ENCODE measurements around the gene OR52N2.
A peak's percentile ranks its signal among the peaks of the same experiment; 100 is the strongest.

Gene OR52N2

DNA sequence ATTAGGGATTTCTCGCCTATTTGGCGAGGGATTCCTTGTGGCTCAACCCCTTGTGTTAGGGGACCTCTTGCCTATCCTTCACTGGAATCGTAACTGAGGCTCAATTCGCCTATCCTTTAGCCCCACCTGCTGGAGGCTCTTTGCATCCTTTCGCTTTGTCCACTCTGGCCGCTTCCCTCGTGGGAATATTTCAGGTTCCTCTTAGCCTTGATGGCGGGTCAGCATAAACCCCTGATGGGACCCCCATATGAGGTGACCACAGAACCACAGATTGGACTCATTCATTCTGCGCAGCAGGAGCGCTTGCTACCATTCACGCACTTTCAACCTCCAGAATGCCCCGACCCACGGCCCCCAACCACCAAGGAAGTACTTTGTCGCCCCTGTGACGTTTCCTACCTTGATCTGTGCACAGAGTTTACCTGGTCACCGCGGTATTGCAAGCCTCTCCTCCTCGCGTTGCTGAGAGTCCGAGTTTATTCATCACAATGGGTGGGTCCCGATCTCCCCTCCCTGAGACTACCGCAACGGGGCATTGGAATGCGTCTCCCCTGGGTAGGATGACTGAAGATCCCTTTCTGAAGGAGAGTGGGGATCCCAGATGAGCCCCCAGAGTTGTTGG is at the start of gene OR52N2:
TSS of gene OR52N2 (plus strand) at position 425 of the 622 bp plus-strand sequence. CDS start 11,412 bp downstream, outside the sequence.
- DNase-seq, result peak in 1 of 2 experiments; percentile 13

DNA sequence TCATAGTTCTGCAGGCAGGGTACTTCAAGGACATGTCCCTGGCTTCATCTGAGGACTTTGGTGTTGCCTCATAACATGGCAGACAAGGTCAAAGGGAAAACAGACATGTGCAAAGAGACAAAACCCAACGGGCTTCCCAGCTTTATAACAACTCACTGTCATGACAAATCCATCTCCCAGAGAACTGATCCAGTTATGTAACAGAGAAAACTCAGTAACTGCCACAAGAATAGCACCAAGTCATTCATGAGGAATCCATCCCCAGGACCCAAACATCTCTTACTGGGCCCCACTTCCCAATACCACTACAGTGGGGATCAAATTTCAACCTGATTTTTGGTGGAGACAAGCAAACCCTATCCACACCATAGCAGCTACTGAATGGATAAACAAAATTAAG is 41.7 kb upstream of the OR52N2 start:
- DNase-seq, result no peak

DNA sequence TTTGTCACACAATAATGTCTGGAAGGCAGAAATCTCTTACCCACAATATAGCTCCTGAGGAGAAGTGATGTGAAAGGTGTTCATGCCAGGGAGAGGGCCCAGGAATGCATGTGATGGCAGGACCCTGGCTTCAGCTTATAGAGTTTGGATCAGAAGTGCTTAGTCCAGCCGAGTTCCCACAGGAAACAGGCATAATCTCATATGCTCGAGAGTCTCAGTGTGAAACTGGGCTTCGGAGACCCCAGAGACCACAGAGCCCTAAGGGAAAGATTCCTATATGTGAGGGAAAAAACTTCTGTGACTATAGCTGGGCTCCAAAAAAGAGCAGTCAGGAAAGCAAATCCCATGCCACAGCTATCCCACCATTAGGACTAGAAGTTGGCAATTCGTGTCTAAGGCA is 25.5 kb upstream of the OR52N2 start, which contains the start of gene OR52N5:
TSS of gene OR52N5 (minus strand) at position 101 of the 400 bp plus-strand sequence. CDS start 4,721 bp downstream, outside the sequence.
- no peak for DNase-seq

DNA sequence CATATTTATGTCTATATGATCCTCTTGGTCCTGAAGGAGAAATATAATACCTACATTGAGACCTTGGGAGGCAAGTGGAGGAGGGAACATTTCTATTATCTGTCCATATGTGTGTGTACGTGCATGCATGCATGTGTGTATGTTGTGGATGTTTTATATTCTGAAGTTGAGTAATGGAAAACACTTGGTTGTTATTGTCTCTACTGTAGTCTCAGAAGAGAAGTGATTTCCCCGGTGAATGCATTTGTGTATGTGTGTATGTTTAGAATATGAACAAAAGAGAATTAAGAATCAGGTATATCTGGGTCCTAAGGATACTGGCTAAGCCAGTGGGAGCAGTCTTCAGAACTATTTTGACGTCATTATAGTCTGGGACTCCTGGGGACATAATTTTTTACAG is 17.6 kb upstream of the OR52N2 start, which contains the start of gene OR52N1:
TSS of gene OR52N1 (minus strand) at position 101 of the 400 bp plus-strand sequence. CDS start 2,449 bp downstream, outside the sequence.
- DNase-seq, result no peak

DNA sequence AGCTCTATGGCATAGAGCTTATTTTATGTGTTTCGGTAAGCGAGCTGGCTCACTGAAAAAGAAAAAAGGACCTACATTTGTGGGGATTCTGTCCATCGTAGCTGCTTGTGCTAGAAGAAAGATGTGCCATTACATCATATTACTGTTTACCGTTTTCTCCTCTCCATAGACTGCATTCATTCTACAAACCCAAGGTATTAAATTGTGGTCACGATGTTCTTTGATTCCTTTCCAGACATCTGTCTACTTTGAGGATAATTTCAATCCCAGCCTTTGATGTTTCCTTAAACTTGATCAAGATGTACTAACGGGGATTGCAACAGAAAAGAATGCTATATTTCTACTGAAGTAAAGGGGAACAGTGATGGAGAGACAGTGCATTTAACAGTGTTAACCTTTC is 12.2 kb upstream of the OR52N2 start:
- DNase-seq, result no peak

DNA sequence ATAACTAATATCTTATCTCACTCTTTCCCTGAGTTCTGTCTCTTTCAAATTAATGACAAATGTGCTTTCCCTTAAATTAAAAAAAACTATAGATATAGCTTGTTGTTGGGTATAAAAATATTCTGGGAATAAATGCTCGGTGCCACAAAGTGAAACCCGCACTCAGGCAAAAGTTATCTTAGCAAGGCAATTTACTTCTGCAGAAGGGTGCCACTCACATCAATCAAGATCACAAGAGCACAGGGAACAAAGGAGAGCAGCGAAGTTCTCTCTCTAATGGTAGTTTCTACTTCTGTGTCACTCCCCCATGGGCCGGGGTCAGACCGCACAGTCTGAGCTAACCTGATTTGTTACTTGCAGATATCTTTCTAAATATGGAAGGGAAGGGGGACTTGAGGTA is 4.7 kb upstream of the OR52N2 start:
- DNase-seq, result no peak

DNA sequence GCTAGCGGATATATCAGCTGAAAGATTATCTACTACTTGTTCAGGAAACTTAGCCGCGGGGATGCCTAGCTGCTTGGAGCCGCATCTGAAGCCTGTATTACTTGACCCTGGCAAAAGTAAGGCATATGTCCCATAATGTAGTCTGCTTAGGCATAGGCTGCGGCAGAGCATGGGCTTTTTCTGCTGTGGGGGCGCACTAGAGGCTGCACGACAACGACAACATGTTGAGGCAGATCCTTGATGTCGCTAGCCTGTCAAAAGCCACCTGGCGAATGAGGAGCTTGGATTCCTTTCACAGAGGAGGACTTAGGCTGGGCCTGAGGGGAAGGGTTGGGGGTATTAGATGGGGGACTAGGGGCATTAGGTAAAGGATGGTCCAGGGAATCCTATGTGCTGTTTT is 1.1 kb upstream of the OR52N2 start:
- DNase-seq, result no peak

DNA sequence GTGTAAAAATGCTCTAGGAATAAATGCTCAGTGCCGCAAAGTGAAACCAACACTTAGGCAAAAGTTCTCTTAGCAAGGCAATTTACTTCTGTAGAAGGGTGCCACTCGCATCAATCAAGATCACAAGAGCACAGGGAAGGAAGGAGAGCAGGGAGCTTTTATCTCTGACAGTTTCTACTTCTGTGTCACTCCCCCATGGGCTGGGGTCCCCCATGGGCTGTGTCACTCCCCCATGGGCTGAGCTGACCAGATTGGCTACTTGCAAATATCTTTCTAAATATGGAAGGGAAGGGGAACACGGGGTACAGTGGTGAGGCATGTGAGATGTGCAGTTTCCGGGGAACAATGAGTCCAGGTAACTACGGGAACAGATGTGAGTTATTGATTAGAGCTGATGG is 397 bp downstream of the OR52N2 start:
- DNase-seq, result no peak

DNA sequence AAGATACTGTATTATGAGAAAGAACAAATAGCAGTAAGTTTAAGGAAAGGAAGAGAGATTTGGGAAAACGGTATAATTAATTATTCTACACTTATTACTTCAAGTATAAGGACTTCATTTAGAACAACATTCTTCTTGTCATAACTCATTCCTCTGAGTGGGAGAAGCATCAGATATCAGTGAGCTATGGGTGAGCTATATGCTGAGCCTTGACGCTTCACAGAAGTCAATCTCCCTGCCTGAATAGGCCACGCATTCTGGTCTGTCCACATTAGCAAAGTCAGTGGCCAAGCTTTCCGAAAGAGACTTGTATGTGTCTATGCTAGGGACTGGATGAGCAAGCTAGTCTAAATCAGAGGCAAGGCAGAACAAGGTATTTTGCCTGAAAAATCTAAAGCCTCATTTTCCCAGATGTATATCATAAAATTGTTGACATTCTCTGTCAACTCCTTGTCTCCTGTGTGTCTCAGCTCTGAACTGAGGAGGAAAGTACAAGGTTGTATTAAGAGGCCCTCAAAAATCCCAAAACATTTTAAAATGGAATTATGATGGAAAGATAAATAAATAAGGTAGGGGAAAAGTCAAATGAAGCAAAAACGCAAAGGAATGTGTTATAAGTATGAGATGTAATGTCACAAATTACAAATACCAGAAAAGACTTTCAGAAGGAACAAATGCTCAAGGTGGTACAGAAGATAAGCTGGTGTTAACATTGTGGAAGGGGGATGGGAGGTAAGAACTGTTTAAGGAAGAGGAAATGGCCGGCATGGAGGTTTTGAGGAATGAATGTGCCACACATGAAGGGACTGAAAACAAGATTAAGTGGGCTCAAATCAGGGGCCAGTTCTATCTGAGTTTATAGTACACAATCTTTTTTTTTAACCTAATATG is 1.4 kb downstream of the OR52N2 start:
- no peak for DNase-seq

DNA sequence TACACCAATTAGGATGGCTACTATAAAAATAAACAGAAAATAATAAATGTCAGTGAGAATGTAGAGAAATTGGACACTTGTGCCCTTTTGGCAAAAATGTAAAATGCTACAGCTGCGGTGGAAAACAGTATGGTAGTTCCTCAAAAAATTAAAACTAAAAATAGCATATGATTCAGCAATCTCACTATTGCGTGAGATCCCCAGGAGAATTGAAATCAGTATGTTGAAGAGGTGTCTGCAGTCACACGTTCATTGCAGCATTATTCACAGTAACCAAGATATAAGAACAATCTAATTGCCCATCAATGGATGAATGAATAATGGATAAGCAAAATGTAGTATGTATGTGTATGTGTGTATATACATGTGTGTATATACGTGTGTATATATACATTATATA is 6.8 kb downstream of the OR52N2 start:
- no peak for DNase-seq

DNA sequence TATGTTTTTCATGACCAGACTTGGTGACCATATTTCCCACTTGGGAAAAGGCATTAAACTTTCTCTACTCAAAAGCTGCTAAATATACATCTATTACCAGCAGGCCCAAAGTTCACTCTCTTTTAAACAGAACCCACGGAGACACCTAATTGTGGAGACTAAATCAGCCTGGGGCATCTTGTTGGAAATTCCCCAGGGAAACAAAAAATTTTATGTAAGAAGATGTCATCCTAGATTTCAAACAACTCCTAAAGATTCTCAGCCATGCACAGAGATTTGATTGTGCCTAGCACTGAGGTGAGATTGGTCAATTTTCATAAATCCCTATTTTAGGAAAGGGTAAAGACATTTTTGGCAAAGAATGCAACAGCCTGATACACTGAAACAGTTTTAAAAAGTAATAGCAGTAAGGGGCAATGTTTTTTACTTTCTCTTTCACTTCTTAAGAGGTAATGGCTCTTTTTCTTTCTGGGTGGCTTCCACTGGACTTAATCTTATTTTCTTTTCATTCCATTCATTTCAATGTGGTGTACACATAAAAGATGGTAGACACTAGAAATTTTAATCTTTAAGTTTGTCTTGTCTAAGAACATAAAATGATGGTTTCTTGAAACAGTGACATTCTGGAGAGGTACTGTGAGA is 9.6 kb downstream of the OR52N2 start:
- DNase-seq, result no peak

DNA sequence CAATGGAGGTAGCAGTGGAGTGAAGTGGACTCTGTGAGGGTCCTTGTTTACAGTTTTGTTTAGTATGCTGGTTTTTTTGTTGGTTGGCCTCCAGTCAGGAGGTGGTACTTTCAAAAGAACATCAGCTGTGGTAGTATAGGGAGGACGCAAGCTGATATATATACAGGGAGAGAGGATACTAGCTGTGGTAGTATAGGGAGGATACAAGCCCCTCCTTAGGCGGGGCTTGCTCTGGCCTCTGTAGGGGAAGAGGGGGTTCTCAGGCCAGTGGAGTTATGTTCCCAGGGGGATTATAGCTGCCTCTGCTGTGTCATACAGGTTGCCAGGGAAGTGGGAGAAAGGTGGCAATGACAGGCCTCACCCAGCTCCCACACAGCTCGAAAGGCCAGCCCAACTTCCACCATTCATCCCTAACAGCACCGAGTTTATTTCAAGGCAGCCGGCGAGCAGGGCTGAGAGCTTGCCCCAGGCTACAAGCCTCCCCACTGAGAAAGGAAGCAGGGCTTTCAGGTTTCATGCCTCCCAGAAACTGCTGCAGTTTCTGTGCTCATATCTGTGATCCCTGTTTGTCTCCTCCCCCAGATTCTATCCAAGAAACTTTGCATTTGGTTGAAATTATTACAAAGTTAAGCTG is 22.6 kb downstream of the OR52N2 start:
- no peak for DNase-seq

DNA sequence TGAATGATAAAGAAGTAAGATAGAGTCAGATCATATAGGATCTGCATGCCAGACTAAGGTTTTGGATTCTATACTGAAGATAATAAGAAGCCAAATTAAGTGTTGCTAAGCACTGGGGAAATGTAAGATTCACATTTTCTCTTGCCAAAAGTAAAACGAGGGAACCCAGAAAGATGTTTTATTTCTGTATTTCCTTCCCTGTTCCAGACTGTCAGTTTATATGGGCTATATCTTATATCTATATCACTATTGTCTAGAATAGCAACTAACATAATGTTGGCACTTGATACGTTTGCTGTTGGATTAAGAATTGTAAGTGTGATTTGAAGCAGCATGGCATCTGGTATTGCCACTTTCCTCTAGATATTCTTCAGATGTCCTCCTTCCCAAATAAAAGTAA is 24.7 kb downstream of the OR52N2 start:
- no peak for DNase-seq

DNA sequence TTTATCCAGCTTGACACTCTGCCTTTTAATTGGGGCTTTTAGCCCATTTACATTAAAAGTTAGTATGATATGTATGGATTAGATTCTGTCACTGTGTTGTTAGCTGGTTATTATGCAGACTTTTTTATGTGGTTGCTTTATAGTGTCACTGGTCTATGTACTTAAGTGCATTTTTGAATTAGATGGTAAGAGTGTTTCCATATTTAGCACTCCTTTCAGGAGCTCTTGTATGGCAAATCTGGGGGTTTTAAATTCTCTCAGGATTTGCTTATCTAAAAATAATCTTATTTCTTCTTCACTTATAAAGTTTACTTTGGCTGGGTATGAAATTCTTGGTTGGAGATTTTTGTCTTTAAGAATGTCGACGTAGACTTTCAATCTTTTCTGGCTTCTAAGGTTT is 29.0 kb downstream of the OR52N2 start:
- no peak for DNase-seq

DNA sequence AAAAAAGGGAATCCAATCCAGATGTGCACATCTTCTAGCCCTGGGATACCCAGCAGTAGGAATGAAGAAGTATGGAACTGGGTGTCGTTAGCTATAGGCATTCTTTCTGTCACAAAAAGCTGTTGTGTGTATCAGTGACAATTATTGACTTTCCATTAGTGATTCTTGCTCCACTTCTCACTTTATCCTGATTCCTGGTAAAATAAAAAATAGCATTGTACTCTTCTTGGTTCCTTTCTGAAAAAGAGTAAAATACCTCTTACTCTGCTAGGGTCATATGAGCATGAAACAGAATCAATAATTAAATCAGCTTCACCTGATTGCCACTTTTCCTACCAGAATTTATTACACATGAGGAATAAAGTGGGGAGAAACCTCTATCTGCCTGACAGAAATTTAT is 33.1 kb downstream of the OR52N2 start, which contains the start of gene OR52E6:
TSS of gene OR52E6 (minus strand) at position 101 of the 400 bp plus-strand sequence. CDS start at position 101, 0 bp downstream.
- no peak for DNase-seq

DNA sequence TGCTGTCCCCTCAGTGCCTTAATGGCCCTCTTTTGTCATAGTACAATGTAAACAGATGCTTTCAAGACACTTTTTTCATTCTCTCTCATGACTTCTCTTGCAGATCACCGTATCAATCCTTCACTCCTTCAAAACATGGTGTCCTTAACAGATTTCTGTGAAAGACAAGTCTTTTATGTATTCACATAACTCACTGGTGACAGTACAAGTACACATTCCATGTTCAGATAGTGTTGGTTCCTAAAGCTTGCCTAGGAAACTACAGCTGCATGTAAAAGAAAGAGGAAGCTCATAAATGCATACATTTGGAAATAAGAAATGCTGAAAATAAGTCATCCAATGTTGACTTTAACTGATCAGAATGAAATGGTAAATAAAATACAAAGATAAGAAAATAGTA is 38.0 kb downstream of the OR52N2 start:
- no peak for DNase-seq

DNA sequence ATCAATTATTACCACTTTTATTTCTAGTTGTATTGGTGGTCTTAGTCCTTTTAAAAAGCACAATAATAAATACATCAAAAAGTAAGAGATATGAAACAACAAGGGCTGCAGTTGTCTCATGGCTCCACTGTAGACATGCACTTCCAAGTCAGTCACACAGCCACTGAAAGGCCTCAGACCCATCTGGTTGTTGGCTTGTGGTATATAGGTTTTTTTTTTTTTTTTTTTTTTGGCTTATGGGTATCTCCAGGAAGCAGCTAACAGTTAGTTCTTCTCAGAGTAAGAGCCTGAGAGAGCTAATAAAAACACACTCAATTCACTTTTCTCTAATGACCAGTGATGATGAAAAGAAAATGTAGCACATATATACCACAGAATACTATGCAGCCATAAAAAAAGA is 39.0 kb downstream of the OR52N2 start:
- no peak for DNase-seq

DNA sequence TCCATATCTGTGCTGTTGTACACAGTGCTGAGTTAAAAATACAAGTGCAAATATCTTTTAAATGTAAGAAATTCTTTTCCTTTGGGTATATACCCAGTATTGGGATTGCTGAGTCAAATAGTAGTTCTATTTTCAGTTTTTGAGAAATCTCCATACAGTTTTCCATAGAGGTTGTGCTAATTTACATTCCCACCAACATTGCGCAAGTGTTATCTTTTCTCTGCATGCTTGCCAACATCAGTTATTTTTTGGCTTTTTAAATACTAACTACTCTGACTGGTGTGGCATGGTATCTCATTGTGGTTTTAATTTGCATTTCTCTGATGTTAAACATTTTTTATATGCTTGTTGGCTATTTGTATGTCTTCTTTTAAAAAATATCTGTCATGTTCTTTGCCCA is 42.3 kb downstream of the OR52N2 start:
- DNase-seq, result no peak

DNA sequence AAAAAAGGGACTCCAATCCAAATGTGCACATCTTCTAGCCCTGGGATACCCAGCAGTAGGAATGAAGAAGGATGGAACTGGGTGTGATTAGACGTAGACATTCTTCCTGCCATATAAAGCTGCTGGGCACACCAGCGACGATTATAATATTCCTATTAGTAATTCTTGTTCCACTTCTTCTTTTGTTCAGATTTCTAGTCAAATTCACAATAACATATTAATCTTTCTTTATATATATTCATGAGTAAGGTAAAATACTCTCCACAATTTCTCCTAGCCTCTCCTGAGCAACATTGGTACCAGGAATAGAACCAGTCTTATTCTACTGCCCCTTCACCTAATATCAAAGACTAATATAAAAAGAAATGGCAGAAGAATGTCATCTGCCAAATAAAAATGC is 48.9 kb downstream of the OR52N2 start, which contains the start of gene OR52E8:
TSS of gene OR52E8 (minus strand) at position 101 of the 400 bp plus-strand sequence. CDS start at position 101, 0 bp downstream.
- DNase-seq, result no peak

DNA sequence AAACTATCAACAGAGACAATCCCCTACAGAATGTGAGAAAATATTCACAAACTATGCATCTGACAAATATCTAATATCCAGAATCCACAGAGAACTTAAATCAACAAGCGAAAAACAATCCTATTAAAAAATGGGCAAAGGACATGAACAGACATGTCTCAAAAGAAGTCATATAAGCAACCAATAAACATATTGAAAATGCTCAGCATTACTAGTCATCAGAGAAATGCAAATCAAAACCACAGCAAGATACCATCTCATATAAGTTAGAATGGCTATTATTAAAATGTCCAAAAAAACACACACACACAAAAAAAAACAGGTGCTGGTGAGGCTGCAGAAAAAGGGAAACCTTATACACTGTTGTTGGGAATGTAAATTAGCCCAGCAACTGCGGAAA is 57.1 kb downstream of the OR52N2 start:
- no peak for DNase-seq

Measured in cerebellar nuclear complex (tissue), 1 donor.